Endodermal cell (in vitro differentiated cells): ENCODE results near the gene REC114. TPM values are rescaled to one million over a fixed set of nuclear protein-coding genes. Genes with fewer than 3 reads are reported as not detected.

Experiments
- DNase-seq: peaks from one replicate; pipeline ENCODE4 v3.0.0-alpha.2; 2017
- H3K27ac ChIP-seq: 2 replicates; pipeline ENCODE4 v1.5.1; 2013; ENCODE audit warnings: mild to moderate bottlenecking, low read depth, low read length, moderate library complexity
- H3K27me3 ChIP-seq: 2 replicates; pipeline ENCODE4 v1.6.1; 2013; ENCODE audit warnings: mild to moderate bottlenecking, low read length, moderate library complexity; ENCODE audit not compliant: insufficient read depth, control insufficient read depth, poor library complexity, severe bottlenecking
- H3K36me3 ChIP-seq: 2 replicates; pipeline ENCODE4 v1.7.0; 2013; ENCODE audit warnings: mild to moderate bottlenecking, low read length, moderate library complexity; ENCODE audit not compliant: control insufficient read depth, insufficient read depth
- H3K4me1 ChIP-seq: one replicate; pipeline ENCODE4 v1.7.0; 2013; ENCODE audit warnings: low read length; ENCODE audit not compliant: control insufficient read depth, insufficient read depth
- H3K4me3 ChIP-seq: 2 replicates; pipeline ENCODE4 v1.5.1; 2013; ENCODE audit warnings: mild to moderate bottlenecking, low read length, moderate library complexity
- H3K9ac ChIP-seq: 2 replicates; pipeline ENCODE4 v1.6.1; 2013; ENCODE audit warnings: mild to moderate bottlenecking, low read length, moderate library complexity; ENCODE audit not compliant: poor library complexity, severe bottlenecking; ENCODE audit errors: extremely low read depth
- H3K9me3 ChIP-seq: 2 replicates; pipeline ENCODE4 v1.6.1; 2013; ENCODE audit warnings: mild to moderate bottlenecking, low read length, moderate library complexity; ENCODE audit not compliant: control insufficient read depth
- H3K27ac Mint-ChIP-seq: 2 replicates; pipeline ENCODE4 v1.8.0; 2020; ENCODE audit warnings: mixed read lengths
- H3K27me3 Mint-ChIP-seq: 2 replicates; pipeline ENCODE4 v1.8.0; 2021; ENCODE audit warnings: mild to moderate bottlenecking, mixed read lengths; ENCODE audit not compliant: insufficient read depth
- H3K36me3 Mint-ChIP-seq: 2 replicates; pipeline ENCODE4 v1.8.0; 2020; ENCODE audit warnings: low read depth, mixed read lengths
- H3K4me1 Mint-ChIP-seq: 2 replicates; pipeline ENCODE4 v1.8.0; 2020; ENCODE audit warnings: mixed read lengths
- H3K4me3 Mint-ChIP-seq: 2 replicates; pipeline ENCODE4 v1.8.0; 2020; ENCODE audit warnings: mild to moderate bottlenecking, moderate library complexity, mixed read lengths
- H3K9me3 Mint-ChIP-seq: 2 replicates; pipeline ENCODE4 v1.8.0; 2020; ENCODE audit warnings: mild to moderate bottlenecking, mixed read lengths
- WGBS, 2 experiments: methylation state at CpG; one replicate each; pipeline versions ENCODE4 v1.1.5 to v1.1.7; 2013; ENCODE audit warnings: missing lambda C conversion rate in 2 of 2, mixed read lengths in 1 of 2; ENCODE audit not compliant: insufficient coverage in 1 of 2, insufficient read length in 1 of 2; 5-methylcytosine and 5-hydroxymethylcytosine counted together
- total RNA-seq, 2 donors: library from RNA; stranded (reverse); fragmentation: NEBNext Ultra II Directional in 1 of 2; extraction: Animal tissue kit (Norgen Biotek cat#: 25700) in 1 of 2; gene quantifications; 2 replicates in 1 of 2; 3 replicates in 1 of 2; pipeline ENCODE4 v1.2.1, GENCODE V29; 2021
- TF ChIP-seq, protein P1 (sequence below): fragments of 200-600 bp; sonication (generic); conservative IDR thresholded peaks from 2 replicates; pipeline ENCODE4 v1.5.0; 2021; ENCODE audit warnings: antibody characterized with exemption, mild to moderate bottlenecking

REC114 gene
- total RNA-seq, 2 donors from 2014 or later, result not detected

DNA sequence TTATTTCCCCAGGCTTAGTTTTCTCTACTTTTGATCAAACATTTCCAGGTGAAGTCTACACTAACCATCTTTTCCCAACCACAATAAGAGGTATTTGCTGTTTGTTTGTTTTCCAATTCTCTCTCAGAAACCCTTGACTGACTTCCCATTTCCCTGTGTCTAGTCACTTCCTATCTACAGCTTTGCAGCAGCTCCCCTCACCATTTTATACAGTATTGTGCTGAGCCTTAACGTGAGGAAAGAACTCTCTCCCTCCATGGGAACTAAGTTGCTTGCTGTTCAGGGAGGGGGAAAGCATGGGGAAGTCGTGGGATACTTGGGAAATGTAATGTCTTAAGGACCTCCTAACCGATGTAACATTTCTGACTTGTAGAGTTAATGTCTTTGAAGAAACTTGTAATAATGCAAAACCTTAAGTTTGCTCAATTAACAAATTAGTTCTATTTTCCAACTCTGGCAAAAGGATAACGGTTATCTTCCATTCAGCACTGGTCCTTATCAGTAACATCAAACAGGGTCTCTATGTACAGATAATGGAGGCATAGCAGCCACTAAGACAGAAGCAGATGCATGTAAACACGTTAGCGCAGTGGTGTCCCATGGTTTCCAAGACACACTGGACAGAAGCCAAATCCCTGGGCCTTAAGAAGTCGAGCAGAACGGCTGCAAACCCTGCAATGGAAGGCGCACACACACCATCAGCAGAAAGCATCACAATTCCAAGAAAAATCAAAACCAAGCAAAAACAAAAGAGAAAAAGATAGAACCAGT, 150.5 kb downstream of the REC114 start:
- Mint-ChIP-seq H3K36me3 (peaks cover 27% of the 10 kb centered on the region), H3K27me3 (no peaks in the 10 kb centered on the region), H3K4me3 (no peak overlapping the region), H3K4me1 (peaks cover 47% of the 10 kb centered on the region), H3K27ac (peak overlapping the region; percentile 5), H3K9me3 (no peaks in the 10 kb centered on the region)
- no peak for DNase-seq
- Histone ChIP-seq H3K9ac (no peak overlapping the region), H3K9me3 (no peaks in the 10 kb centered on the region), H3K36me3 (peaks cover 27% of the 10 kb centered on the region), H3K27ac (no peak overlapping the region), H3K4me3 (no peak overlapping the region), H3K27me3 (no peaks in the 10 kb centered on the region), H3K4me1 (no peaks in the 10 kb centered on the region)
- TF ChIP-seq, protein P1, sequence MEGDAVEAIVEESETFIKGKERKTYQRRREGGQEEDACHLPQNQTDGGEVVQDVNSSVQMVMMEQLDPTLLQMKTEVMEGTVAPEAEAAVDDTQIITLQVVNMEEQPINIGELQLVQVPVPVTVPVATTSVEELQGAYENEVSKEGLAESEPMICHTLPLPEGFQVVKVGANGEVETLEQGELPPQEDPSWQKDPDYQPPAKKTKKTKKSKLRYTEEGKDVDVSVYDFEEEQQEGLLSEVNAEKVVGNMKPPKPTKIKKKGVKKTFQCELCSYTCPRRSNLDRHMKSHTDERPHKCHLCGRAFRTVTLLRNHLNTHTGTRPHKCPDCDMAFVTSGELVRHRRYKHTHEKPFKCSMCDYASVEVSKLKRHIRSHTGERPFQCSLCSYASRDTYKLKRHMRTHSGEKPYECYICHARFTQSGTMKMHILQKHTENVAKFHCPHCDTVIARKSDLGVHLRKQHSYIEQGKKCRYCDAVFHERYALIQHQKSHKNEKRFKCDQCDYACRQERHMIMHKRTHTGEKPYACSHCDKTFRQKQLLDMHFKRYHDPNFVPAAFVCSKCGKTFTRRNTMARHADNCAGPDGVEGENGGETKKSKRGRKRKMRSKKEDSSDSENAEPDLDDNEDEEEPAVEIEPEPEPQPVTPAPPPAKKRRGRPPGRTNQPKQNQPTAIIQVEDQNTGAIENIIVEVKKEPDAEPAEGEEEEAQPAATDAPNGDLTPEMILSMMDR, result no peak
- 86 to 91% methylated on average over 7 to 9 of the region's 9 CpGs for WGBS, 2 experiments

DNA sequence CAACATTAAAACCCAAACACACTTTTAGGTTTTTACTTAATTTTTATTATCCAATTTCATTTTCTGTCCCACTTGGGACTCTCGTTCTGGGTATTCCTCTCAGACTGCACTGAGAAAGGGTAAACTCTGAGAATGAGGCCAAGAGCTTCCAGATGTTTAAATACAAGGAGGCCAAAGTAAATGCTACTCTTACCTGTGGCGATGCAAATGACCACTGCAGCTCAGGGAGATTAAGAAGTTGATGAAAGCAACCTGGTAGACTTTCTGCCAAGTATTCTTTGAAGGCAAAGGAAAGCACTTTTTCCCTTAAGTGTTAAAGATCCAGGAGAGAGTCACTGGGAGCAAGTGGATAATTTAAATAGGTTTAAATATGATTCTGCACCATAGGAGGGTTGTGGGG, 151.1 kb downstream of the REC114 start:
- Histone ChIP-seq H3K4me1 (no peaks in the 10 kb centered on the region), H3K4me3 (no peak overlapping the region), H3K27ac (no peak overlapping the region), H3K27me3 (no peaks in the 10 kb centered on the region), H3K9me3 (no peaks in the 10 kb centered on the region), H3K9ac (no peak overlapping the region), H3K36me3 (peaks cover 22% of the 10 kb centered on the region)
- H3K9me3 Mint-ChIP-seq, result no peaks in the 10 kb centered on the region
- H3K36me3 Mint-ChIP-seq, result peaks cover 21% of the 10 kb centered on the region
- H3K4me1 Mint-ChIP-seq, result peaks cover 52% of the 10 kb centered on the region
- DNase-seq, result no peak
- H3K27me3 Mint-ChIP-seq, result no peaks in the 10 kb centered on the region
- TF ChIP-seq, protein P1, result no peak
- H3K4me3 Mint-ChIP-seq, result no peak overlapping the region
- no peak overlapping the region for H3K27ac Mint-ChIP-seq
- 88 to 92% methylated on average over 2 of the region's 2 CpGs for WGBS, 2 experiments

DNA sequence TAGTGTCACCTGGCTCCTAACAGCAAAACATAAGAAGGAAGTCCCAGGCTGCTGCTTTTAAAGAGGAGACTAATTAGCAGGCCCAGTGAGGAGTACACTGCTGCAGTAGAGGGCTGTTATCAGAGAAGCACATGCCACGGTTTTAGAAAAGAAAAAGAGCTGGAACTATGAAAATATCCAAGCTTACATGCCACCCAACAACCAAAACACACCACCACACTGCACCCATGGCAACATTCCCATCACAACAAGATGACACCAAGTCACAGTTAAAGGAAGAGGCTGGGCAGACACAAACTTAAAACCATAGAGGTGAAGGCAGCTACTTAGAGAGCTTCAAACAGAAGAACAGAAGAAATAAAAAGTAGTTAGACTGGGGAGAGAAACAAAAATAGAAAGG, 153.2 kb downstream of the REC114 start:
- no peak overlapping the region for H3K4me3 Mint-ChIP-seq
- TF ChIP-seq, protein P1, result no peak
- Histone ChIP-seq H3K36me3 (peaks cover 8% of the 10 kb centered on the region), H3K4me3 (no peak overlapping the region), H3K4me1 (peaks cover 10% of the 10 kb centered on the region), H3K9ac (no peak overlapping the region), H3K27ac (no peak overlapping the region), H3K27me3 (no peaks in the 10 kb centered on the region), H3K9me3 (no peaks in the 10 kb centered on the region)
- DNase-seq, result no peak
- 100% methylated on average over 1 of the region's 1 CpG; no CpG with 5 or more reads in 1 of the 2 experiments for WGBS, 2 experiments
- peaks cover 58% of the 10 kb centered on the region for H3K4me1 Mint-ChIP-seq
- no peaks in the 10 kb centered on the region for H3K27me3 Mint-ChIP-seq
- H3K9me3 Mint-ChIP-seq, result no peaks in the 10 kb centered on the region
- peak overlapping the region; percentile 11 for H3K27ac Mint-ChIP-seq
- peaks cover 8% of the 10 kb centered on the region for H3K36me3 Mint-ChIP-seq
